GM12891 (cell line): Measurements from ENCODE around the gene HNRNPK.

ENCODE experiments used
- POLR2A ChIP-seq: IDR thresholded peaks from 2 replicates; pipeline ENCODE4 v1.6.1; 2011; ENCODE audit warnings: low read depth, low read length, control low read depth
- POLR2AphosphoS5 ChIP-seq: IDR thresholded peaks from 2 replicates; pipeline ENCODE4 v1.6.1; 2011; ENCODE audit warnings: low read depth, low read length, control low read depth
- TAF1 ChIP-seq: IDR thresholded peaks from 2 replicates; pipeline ENCODE4 v1.6.1; 2011; ENCODE audit warnings: low read depth, low read length, control low read depth

DNA sequence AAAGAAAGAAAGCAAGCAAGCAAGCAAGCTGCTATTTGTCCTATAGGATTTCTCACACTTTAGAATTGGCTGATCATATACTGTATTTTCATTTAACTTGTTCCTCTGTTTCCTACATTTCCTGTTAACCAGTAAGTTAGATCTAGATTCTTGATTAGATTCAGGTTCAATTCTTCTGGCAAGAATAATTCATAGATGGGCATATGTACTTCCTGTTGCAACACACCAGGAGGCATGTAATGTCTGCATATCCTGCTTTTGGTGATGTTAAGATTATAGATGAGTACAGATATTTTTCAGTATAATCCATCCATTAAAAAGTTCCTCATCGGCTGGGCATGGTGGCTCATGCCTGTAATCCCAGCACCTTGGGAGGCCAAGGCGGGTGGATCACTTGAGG is 48.0 kb downstream of the HNRNPK start:
- TF ChIP-seq POLR2A (no peak), POLR2AphosphoS5 (no peak), TAF1 (no peak)
